Activated naive CD4-positive, alpha-beta T cell treated with anti-CD3 and anti-CD28 coated beads, Interleukin-2, amount 10 ng/mL, durations not matched to agents 7 days and 5 days (primary cell): Measurements from ENCODE around the gene EFCAB13.
A peak's percentile ranks its signal among the peaks of the same experiment; 100 is the strongest.
"Not testable (repeated sequence)": the region's sequence is repeated elsewhere in the genome, so short reads cannot be mapped to it uniquely, and the experiment has no call there.

Experiments
- CTCF ChIA-PET: fragments of 350-600 bp; sonication (Branson Sonifier 250); formaldehyde crosslinking; loops from one replicate; lab custom pipeline; 2021; ENCODE audit warnings: antibody characterized with exemption; lab: Charles Lee
- DNase-seq: peaks from one replicate; pipeline ENCODE4 v3.0.0-alpha.2; 2020
- H3K27ac Mint-ChIP-seq: one replicate; pipeline ENCODE4 v1.8.0; 2021; ENCODE audit warnings: mild to moderate bottlenecking, moderate library complexity, mixed read lengths
- H3K27me3 Mint-ChIP-seq: one replicate; pipeline ENCODE4 v1.8.0; 2021; ENCODE audit warnings: mild to moderate bottlenecking, mixed read lengths
- H3K36me3 Mint-ChIP-seq: one replicate; pipeline ENCODE4 v1.8.0; 2021; ENCODE audit warnings: mixed read lengths
- H3K4me1 Mint-ChIP-seq: one replicate; pipeline ENCODE4 v1.8.0; 2021; ENCODE audit warnings: mixed read lengths
- H3K4me3 Mint-ChIP-seq: one replicate; pipeline ENCODE4 v1.8.0; 2021; ENCODE audit warnings: mild to moderate bottlenecking, moderate library complexity, mixed read lengths
- H3K9me3 Mint-ChIP-seq: one replicate; pipeline ENCODE4 v1.8.0; 2021; ENCODE audit warnings: mixed read lengths

The EFCAB13 gene

GRCh38 chr17:47400333-47400732 lies 76.6 kb downstream of the EFCAB13 start:
- no peaks in the 10 kb centered on the region for H3K36me3 Mint-ChIP-seq
- no peaks in the 10 kb centered on the region for H3K9me3 Mint-ChIP-seq
- no peaks in the 10 kb centered on the region for H3K4me1 Mint-ChIP-seq
- H3K4me3 Mint-ChIP-seq, result no peak overlapping the region
- H3K27me3 Mint-ChIP-seq, result no peaks in the 10 kb centered on the region
- CTCF ChIA-PET, result no interaction called here
- H3K27ac Mint-ChIP-seq, result no peak overlapping the region
- no peak for DNase-seq

- CTCF ChIA-PET, result no interaction called here
- no peak overlapping the region for H3K27ac Mint-ChIP-seq
- H3K27me3 Mint-ChIP-seq, result no peaks in the 10 kb centered on the region
- no peak overlapping the region for H3K4me3 Mint-ChIP-seq
- no peaks in the 10 kb centered on the region for H3K9me3 Mint-ChIP-seq
- H3K36me3 Mint-ChIP-seq, result no peaks in the 10 kb centered on the region
- no peaks in the 10 kb centered on the region for H3K4me1 Mint-ChIP-seq
- no peak for DNase-seq
These were observed 77.3 kb downstream of the EFCAB13 start for GRCh38 chr17:47401100-47401499.

GRCh38 chr17:47404006-47404405 lies 80.3 kb downstream of the EFCAB13 start:
- H3K27ac Mint-ChIP-seq, result no peak overlapping the region
- H3K4me1 Mint-ChIP-seq, result no peaks in the 10 kb centered on the region
- H3K9me3 Mint-ChIP-seq, result no peaks in the 10 kb centered on the region
- CTCF ChIA-PET, result no interaction called here
- DNase-seq, result no peak
- H3K27me3 Mint-ChIP-seq, result no peaks in the 10 kb centered on the region
- no peak overlapping the region for H3K4me3 Mint-ChIP-seq
- no peaks in the 10 kb centered on the region for H3K36me3 Mint-ChIP-seq

- Mint-ChIP-seq H3K9me3 (no peaks in the 10 kb centered on the region), H3K36me3 (no peaks in the 10 kb centered on the region), H3K27ac (no peak overlapping the region), H3K4me3 (no peak overlapping the region), H3K27me3 (no peaks in the 10 kb centered on the region), H3K4me1 (no peaks in the 10 kb centered on the region)
- CTCF ChIA-PET, result no interaction called here
- no peak for DNase-seq
These were observed 81.1 kb downstream of the EFCAB13 start for GRCh38 chr17:47404875-47405274.

GRCh38 chr17:47413872-47414271 lies 90.1 kb downstream of the EFCAB13 start:
- H3K36me3 Mint-ChIP-seq, result no peaks in the 10 kb centered on the region
- no peak overlapping the region for H3K4me3 Mint-ChIP-seq
- no peaks in the 10 kb centered on the region for H3K27me3 Mint-ChIP-seq
- no peaks in the 10 kb centered on the region for H3K9me3 Mint-ChIP-seq
- no peaks in the 10 kb centered on the region for H3K4me1 Mint-ChIP-seq
- CTCF ChIA-PET, result interaction anchor here (0.5 kb wide), 1 partner anchor 8 kb away, joined by 5 read pairs; no protein-coding TSS in a partner anchor
- no peak overlapping the region for H3K27ac Mint-ChIP-seq
- no peak for DNase-seq

GRCh38 chr17:47414612-47415011 lies 90.9 kb downstream of the EFCAB13 start:
- Mint-ChIP-seq H3K27ac (no peak overlapping the region), H3K27me3 (no peaks in the 10 kb centered on the region), H3K4me3 (no peak overlapping the region), H3K4me1 (no peaks in the 10 kb centered on the region), H3K9me3 (no peaks in the 10 kb centered on the region), H3K36me3 (no peaks in the 10 kb centered on the region)
- DNase-seq, result no peak
- CTCF ChIA-PET, result interaction anchor here (0.6 kb wide), 1 partner anchor 1465 kb away, joined by 3 read pairs; no protein-coding TSS in a partner anchor

GRCh38 chr17:47423406-47424295 lies 99.9 kb downstream of the EFCAB13 start:
- Mint-ChIP-seq H3K27me3 (peaks cover 11% of the 10 kb centered on the region), H3K9me3 (no peaks in the 10 kb centered on the region), H3K36me3 (peaks cover 13% of the 10 kb centered on the region), H3K4me3 (peak overlapping the region; percentile 58), H3K4me1 (peaks cover 12% of the 10 kb centered on the region), H3K27ac (no peak overlapping the region)
- CTCF ChIA-PET, result no interaction called here
- DNase-seq, result peak; percentile 27

GRCh38 chr17:47425233-47425632 lies 101.5 kb downstream of the EFCAB13 start:
- H3K9me3 Mint-ChIP-seq, H3K4me3 Mint-ChIP-seq, DNase-seq, H3K27ac Mint-ChIP-seq, CTCF ChIA-PET: not testable (repeated sequence)
- Mint-ChIP-seq H3K36me3 (peaks cover 13% of the 10 kb centered on the region), H3K4me1 (peaks cover 12% of the 10 kb centered on the region), H3K27me3 (peaks cover 11% of the 10 kb centered on the region)

- CTCF ChIA-PET, H3K9me3 Mint-ChIP-seq, H3K4me3 Mint-ChIP-seq, DNase-seq, H3K27ac Mint-ChIP-seq: not testable (repeated sequence)
- Mint-ChIP-seq H3K27me3 (peaks cover 11% of the 10 kb centered on the region), H3K4me1 (peaks cover 12% of the 10 kb centered on the region), H3K36me3 (peaks cover 13% of the 10 kb centered on the region)
These were observed 102.3 kb downstream of the EFCAB13 start for GRCh38 chr17:47425887-47426635.

- Mint-ChIP-seq H3K9me3 (no peaks in the 10 kb centered on the region), H3K36me3 (peaks cover 13% of the 10 kb centered on the region), H3K27ac (no peak overlapping the region), H3K4me3 (no peak overlapping the region), H3K4me1 (peaks cover 12% of the 10 kb centered on the region), H3K27me3 (peaks cover 11% of the 10 kb centered on the region)
- no peak for DNase-seq
- CTCF ChIA-PET, result no interaction called here
These were observed 104.2 kb downstream of the EFCAB13 start for GRCh38 chr17:47427985-47428384.

GRCh38 chr17:47432240-47432639 lies 108.5 kb downstream of the EFCAB13 start:
- CTCF ChIA-PET, H3K36me3 Mint-ChIP-seq, H3K9me3 Mint-ChIP-seq, H3K4me1 Mint-ChIP-seq, H3K27me3 Mint-ChIP-seq, DNase-seq, H3K27ac Mint-ChIP-seq, H3K4me3 Mint-ChIP-seq: not testable (repeated sequence)

GRCh38 chr17:47465165-47465564 lies 141.4 kb downstream of the EFCAB13 start:
- no peaks in the 10 kb centered on the region for H3K4me1 Mint-ChIP-seq
- CTCF ChIA-PET, result no interaction called here
- H3K27ac Mint-ChIP-seq, result no peak overlapping the region
- no peaks in the 10 kb centered on the region for H3K9me3 Mint-ChIP-seq
- H3K27me3 Mint-ChIP-seq, result no peaks in the 10 kb centered on the region
- H3K36me3 Mint-ChIP-seq, result peaks cover 3% of the 10 kb centered on the region
- DNase-seq, result no peak
- H3K4me3 Mint-ChIP-seq, result no peak overlapping the region

GRCh38 chr17:47466976-47467375 lies 143.2 kb downstream of the EFCAB13 start:
- H3K36me3 Mint-ChIP-seq, H3K4me3 Mint-ChIP-seq, H3K4me1 Mint-ChIP-seq, DNase-seq, H3K27me3 Mint-ChIP-seq, H3K27ac Mint-ChIP-seq, CTCF ChIA-PET, H3K9me3 Mint-ChIP-seq: not testable (repeated sequence)

GRCh38 chr17:47470836-47471235 lies 147.1 kb downstream of the EFCAB13 start:
- Mint-ChIP-seq H3K9me3 (no peaks in the 10 kb centered on the region), H3K4me3 (no peak overlapping the region), H3K27me3 (no peaks in the 10 kb centered on the region), H3K4me1 (no peaks in the 10 kb centered on the region), H3K27ac (no peak overlapping the region), H3K36me3 (peaks cover 9% of the 10 kb centered on the region)
- CTCF ChIA-PET, result no interaction called here
- DNase-seq, result no peak
